Gastrocnemius medialis (tissue), 4 donors: ENCODE results near the gene TCOF1. TPM values are rescaled to one million over a fixed set of nuclear protein-coding genes. Genes with fewer than 3 reads are reported as not detected.

Source experiments
- ATAC-seq, 2 donors: fragments of 150-250 bp; one replicate each; pipeline ENCODE4 v1.9.1; 2016
- DNase-seq, 2 donors: peaks; one replicate each; pipeline ENCODE4 v3.0.0-alpha.2; 2019
- H3K27ac ChIP-seq, 4 donors: fragments of 200-600 bp; sonication (generic); 1 replicate in 1 of 4; 2 replicates in 3 of 4; pipeline ENCODE4 v1.5.1; 2016 to 2018; ENCODE audit warnings: mild to moderate bottlenecking in 2 of 4, moderate library complexity in 1 of 4
- H3K27me3 ChIP-seq, 3 donors: fragments of 200-600 bp; sonication (generic) in 2 of 3; 1 replicate in 1 of 3; 2 replicates in 2 of 3; pipeline versions ENCODE4 v1.5.1 to v1.6.0; 2016 to 2019; ENCODE audit warnings: mild to moderate bottlenecking in 1 of 3, moderate library complexity in 1 of 3
- H3K36me3 ChIP-seq, 2 donors: fragments of 200-600 bp; sonication (generic) in 1 of 2; one replicate each; pipeline ENCODE4 v1.5.1; 2017 to 2018
- H3K4me1 ChIP-seq, 2 donors: fragments of 200-600 bp; sonication (generic) in 1 of 2; one replicate each; pipeline ENCODE4 v1.5.1; 2016 to 2017; ENCODE audit warnings: mild to moderate bottlenecking in 2 of 2
- H3K4me3 ChIP-seq, 4 donors: fragments of 200-600 bp; sonication (generic) in 3 of 4; 1 replicate in 1 of 4; 2 replicates in 3 of 4; pipeline ENCODE4 v1.5.1; 2016 to 2019; ENCODE audit warnings: mild to moderate bottlenecking in 2 of 4
- H3K9me3 ChIP-seq, 3 donors: fragments of 200-600 bp; sonication (generic) in 2 of 3; 1 replicate in 1 of 3; 2 replicates in 2 of 3; pipeline ENCODE4 v1.5.1; 2016 to 2019
- CTCF ChIP-seq, 5 experiments: fragments of 450-650 bp in 3 of 5; fragments of 200-600 bp in 2 of 5; sonication (generic) in 2 of 5; IDR thresholded peaks in 4 of 5; conservative IDR thresholded peaks in 1 of 5; 1 replicate in 4 of 5; 2 replicates in 1 of 5; pipeline ENCODE4 v1.5.1; 2016 to 2019; ENCODE audit warnings: antibody characterized with exemption in 5 of 5, mild to moderate bottlenecking in 3 of 5, moderate library complexity in 3 of 5
- POLR2A ChIP-seq, 2 donors: fragments of 450-650 bp; IDR thresholded peaks; one replicate each; pipeline ENCODE4 v1.6.1; 2017; ENCODE audit warnings: antibody characterized with exemption in 2 of 2, mild to moderate bottlenecking in 2 of 2, moderate library complexity in 2 of 2
- in situ Hi-C, 4 donors: fragments of 200-750 bp; cut with MboI; loops; one replicate each; pipeline versions ENCODE4 v1.15.0 to v1.8.0; 2017; ENCODE audit warnings: low sequenced_read_pairs in 4 of 4
- intact Hi-C: fragments of 100-400 bp; cut with DNase I; formaldehyde crosslinking; loops from one replicate; pipeline ENCODE4 v1.15.1; 2023; ENCODE audit warnings: low total_unique reads
- total RNA-seq, 4 donors: library from RNA; depleted of rRNA; stranded (reverse); fragments of >200 nt; gene quantifications; one replicate each; pipeline versions ENCODE4 v1.1.0 to v1.2.3, GENCODE V29; 2016

The TCOF1 gene
- total RNA-seq = 10 to 100 TPM; 22.1 to 31.7 (median 27.1) TPM

GRCh38 chr5:150357326-150358260, at the start of gene TCOF1:
Gene TCOF1, plus strand, starts transcription at chr5:150357697. Its CDS starts 50 bp downstream, at chr5:150357747.
- DNase-seq (peak; percentile 91 to 95), ATAC-seq (peak; percentile 94)
- Histone ChIP-seq H3K27me3 (no peaks in the 10 kb centered on the region), H3K27ac (peak within 1 kb of the TSS; percentile 77 to 85 (median 78)), H3K9me3 (no peaks in the 10 kb centered on the region), H3K36me3 (peaks cover 0 to 18% of the 10 kb centered on the region in 2 donors), H3K4me1 (peaks cover 12 to 14% of the 10 kb centered on the region in 2 donors), H3K4me3 (peak within 1 kb of the TSS; percentile 74 to 92 (median 78))
- in situ Hi-C loops = no loop called here
- peak; percentile 60 for TF ChIP-seq POLR2A (IDR thresholded peaks at IDR 0.05)
- TF ChIP-seq CTCF (IDR thresholded peaks at IDR 0.05 in 4 of 5, conservative IDR thresholded peaks at IDR 0.05 in 1 of 5) = no peak
- intact Hi-C loops = loop anchor here (5.0 to 10.0 kb wide), 4 partner anchors 80 to 400 kb away; partner anchors contain the start of gene DCTN4

- DNase-seq (no peak), ATAC-seq (no peak)
- in situ Hi-C loops (no loop called here), intact Hi-C loops (no loop called here)
- no peaks in the 10 kb centered on the region for H3K9me3 ChIP-seq
- H3K36me3 ChIP-seq = no peaks in the 10 kb centered on the region
- H3K4me3 ChIP-seq = no peak overlapping the region
- no peak overlapping the region for H3K27ac ChIP-seq
- H3K27me3 ChIP-seq = no peaks in the 10 kb centered on the region
- no peak for TF ChIP-seq CTCF (IDR thresholded peaks at IDR 0.05 in 4 of 5, conservative IDR thresholded peaks at IDR 0.05 in 1 of 5)
- no peak for TF ChIP-seq POLR2A (IDR thresholded peaks at IDR 0.05)
- H3K4me1 ChIP-seq = peaks cover 0 to 6% of the 10 kb centered on the region in 2 donors
Observed at GRCh38 chr5:150309101-150309885, 48.2 kb upstream of the TCOF1 start.

DNA sequence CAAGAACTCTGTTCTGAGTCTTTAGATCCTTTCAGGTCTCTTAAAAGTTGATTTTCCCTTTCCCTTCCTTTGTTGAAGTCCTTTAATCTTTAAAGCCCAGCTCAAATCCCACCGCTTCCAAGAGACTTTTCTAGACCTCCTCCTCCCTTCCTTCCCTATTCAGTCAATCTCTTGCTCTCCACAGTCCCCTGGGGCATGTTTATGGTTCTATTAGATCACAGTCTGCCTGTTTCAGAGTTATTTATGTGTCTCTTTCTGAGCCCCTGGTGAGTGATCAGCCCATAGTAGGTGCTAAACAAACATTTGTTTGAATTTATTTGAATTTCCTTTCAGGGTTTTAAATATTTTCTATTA, 47.6 kb upstream of the TCOF1 start:
- intact Hi-C loops (no loop called here), in situ Hi-C loops (no loop called here)
- Histone ChIP-seq H3K27me3 (no peaks in the 10 kb centered on the region), H3K27ac (no peak overlapping the region), H3K4me3 (no peak overlapping the region), H3K36me3 (no peaks in the 10 kb centered on the region), H3K9me3 (no peaks in the 10 kb centered on the region), H3K4me1 (peaks cover 0 to 6% of the 10 kb centered on the region in 2 donors)
- ATAC-seq (no peak), DNase-seq (no peak)
- no peak for TF ChIP-seq POLR2A (IDR thresholded peaks at IDR 0.05)
- no peak for TF ChIP-seq CTCF (IDR thresholded peaks at IDR 0.05 in 4 of 5, conservative IDR thresholded peaks at IDR 0.05 in 1 of 5)

GRCh38 chr5:150310246-150310645, 47.3 kb upstream of the TCOF1 start:
- intact Hi-C loops (no loop called here), in situ Hi-C loops (no loop called here)
- Histone ChIP-seq H3K27ac (no peak overlapping the region), H3K9me3 (no peaks in the 10 kb centered on the region), H3K36me3 (no peaks in the 10 kb centered on the region), H3K27me3 (no peaks in the 10 kb centered on the region), H3K4me3 (no peak overlapping the region), H3K4me1 (peaks cover 0 to 6% of the 10 kb centered on the region in 2 donors)
- no peak for ATAC-seq
- TF ChIP-seq CTCF (IDR thresholded peaks at IDR 0.05 in 4 of 5, conservative IDR thresholded peaks at IDR 0.05 in 1 of 5) (no peak), POLR2A (IDR thresholded peaks at IDR 0.05) (no peak)
- DNase-seq = no peak
